SIG-M5 treated with dmso at 0.1 percent for 504 hours (cell line): ENCODE measurements around the gene TMPRSS13.
"Not testable (repeated sequence)": the region's sequence is repeated elsewhere in the genome, so short reads cannot be mapped to it uniquely, and the experiment has no call there.

Experiments used
- DNase-seq: peaks from one replicate; lab custom pipeline; 2025; ENCODE audit not compliant: unreplicated experiment; lab: John Stamatoyannopoulos, UW

Gene TMPRSS13

GRCh38 chr11:117950993-117951961 lies 22.1 kb upstream of the TMPRSS13 start:
- no peak for DNase-seq

GRCh38 chr11:117950301-117950700 lies 21.1 kb upstream of the TMPRSS13 start:
- no peak for DNase-seq

- no peak for DNase-seq
Measured at GRCh38 chr11:117949062-117949461, 19.9 kb upstream of the TMPRSS13 start.

- DNase-seq: not testable (repeated sequence)
Measured at GRCh38 chr11:117948466-117948865, 19.3 kb upstream of the TMPRSS13 start.

- DNase-seq: not testable (repeated sequence)
Measured at GRCh38 chr11:117947751-117948150, 18.5 kb upstream of the TMPRSS13 start.

- peak; percentile 67 for DNase-seq
Measured at GRCh38 chr11:117946842-117947526, 17.8 kb upstream of the TMPRSS13 start.

- no peak for DNase-seq
Measured at GRCh38 chr11:117946156-117946841, 17.1 kb upstream of the TMPRSS13 start.

GRCh38 chr11:117945047-117945810 lies 16.0 kb upstream of the TMPRSS13 start:
- no peak for DNase-seq

- DNase-seq: no peak
Measured at GRCh38 chr11:117944554-117944953, 15.4 kb upstream of the TMPRSS13 start.

GRCh38 chr11:117941976-117942654 lies 12.9 kb upstream of the TMPRSS13 start:
- DNase-seq: no peak

GRCh38 chr11:117941163-117941707 lies 12.0 kb upstream of the TMPRSS13 start:
- DNase-seq: no peak

- no peak for DNase-seq
Measured at GRCh38 chr11:117940736-117941135, 11.5 kb upstream of the TMPRSS13 start.

- DNase-seq: no peak
Measured at GRCh38 chr11:117936973-117937372, 7.8 kb upstream of the TMPRSS13 start.

- no peak for DNase-seq
Measured at GRCh38 chr11:117934526-117935307, 5.5 kb upstream of the TMPRSS13 start.

GRCh38 chr11:117933930-117934329 lies 4.7 kb upstream of the TMPRSS13 start:
- no peak for DNase-seq

GRCh38 chr11:117933475-117933874 lies 4.3 kb upstream of the TMPRSS13 start:
- DNase-seq: no peak

- no peak for DNase-seq
Measured at GRCh38 chr11:117932947-117933346, 3.7 kb upstream of the TMPRSS13 start.

- no peak for DNase-seq
Measured at GRCh38 chr11:117932426-117932825, 3.2 kb upstream of the TMPRSS13 start.

GRCh38 chr11:117931971-117932370 lies 2.8 kb upstream of the TMPRSS13 start:
- no peak for DNase-seq
